ENCODE measurements around the gene ASTN2.

ASTN2 gene

GRCh38 chr9:116404228-116404627 is 1010.6 kb downstream of the ASTN2 start:
- DNase-seq (ENCODE audit: low read depth): no peak
- TF ChIP-seq CTCF (conservative IDR thresholded peaks at IDR 0.05; ENCODE audit: low read length): no peak
- H3K4me3 ChIP-seq (ENCODE audit: low read length): no peak overlapping the region

- DNase-seq (ENCODE audit: low read depth): no peak
- no peak overlapping the region for H3K4me3 ChIP-seq (ENCODE audit: low read length)
- TF ChIP-seq CTCF (conservative IDR thresholded peaks at IDR 0.05; ENCODE audit: low read length): no peak
Observed at GRCh38 chr9:116403171-116403570, 1011.7 kb downstream of the ASTN2 start.

GRCh38 chr9:116395699-116396037 is 1019.2 kb downstream of the ASTN2 start:
- TF ChIP-seq CTCF (conservative IDR thresholded peaks at IDR 0.05; ENCODE audit: low read length): no peak
- DNase-seq (ENCODE audit: low read depth): no peak

GRCh38 chr9:116394894-116395698 is 1019.8 kb downstream of the ASTN2 start:
- no peak for TF ChIP-seq CTCF (conservative IDR thresholded peaks at IDR 0.05; ENCODE audit: low read length)
- DNase-seq (ENCODE audit: low read depth): no peak
- H3K4me3 ChIP-seq (ENCODE audit: low read length): no peak overlapping the region

More at GRCh38 chr9:116395699-116396037, 1019.2 kb downstream of the ASTN2 start:
- H3K4me3 ChIP-seq (ENCODE audit: low read length): no peak overlapping the region

GRCh38 chr9:116394070-116394469 is 1020.8 kb downstream of the ASTN2 start:
- no peak for TF ChIP-seq CTCF (conservative IDR thresholded peaks at IDR 0.05; ENCODE audit: low read length)
- no peak overlapping the region for H3K4me3 ChIP-seq (ENCODE audit: low read length)
- no peak for DNase-seq (ENCODE audit: low read depth)

GRCh38 chr9:116393198-116393597 is 1021.7 kb downstream of the ASTN2 start:
- no peak overlapping the region for H3K4me3 ChIP-seq (ENCODE audit: low read length)
- TF ChIP-seq CTCF (conservative IDR thresholded peaks at IDR 0.05; ENCODE audit: low read length): no peak
- DNase-seq (ENCODE audit: low read depth): no peak

- peak; percentile 81 for DNase-seq (ENCODE audit: low read depth)
- no peak for TF ChIP-seq CTCF (conservative IDR thresholded peaks at IDR 0.05; ENCODE audit: low read length)
- H3K4me3 ChIP-seq (ENCODE audit: low read length): no peak overlapping the region
Observed at GRCh38 chr9:116391306-116391900, 1023.5 kb downstream of the ASTN2 start.

Measured in AG10803 (cell line).